Inferior parietal cortex (tissue), 1 donor: Measurements from ENCODE around the gene FAM219A.

ENCODE experiments used
- DNase-seq: peaks from one replicate; pipeline ENCODE4 v3.0.0-alpha.2; 2016; ENCODE audit errors: extremely low spot score

Gene FAM219A

DNA sequence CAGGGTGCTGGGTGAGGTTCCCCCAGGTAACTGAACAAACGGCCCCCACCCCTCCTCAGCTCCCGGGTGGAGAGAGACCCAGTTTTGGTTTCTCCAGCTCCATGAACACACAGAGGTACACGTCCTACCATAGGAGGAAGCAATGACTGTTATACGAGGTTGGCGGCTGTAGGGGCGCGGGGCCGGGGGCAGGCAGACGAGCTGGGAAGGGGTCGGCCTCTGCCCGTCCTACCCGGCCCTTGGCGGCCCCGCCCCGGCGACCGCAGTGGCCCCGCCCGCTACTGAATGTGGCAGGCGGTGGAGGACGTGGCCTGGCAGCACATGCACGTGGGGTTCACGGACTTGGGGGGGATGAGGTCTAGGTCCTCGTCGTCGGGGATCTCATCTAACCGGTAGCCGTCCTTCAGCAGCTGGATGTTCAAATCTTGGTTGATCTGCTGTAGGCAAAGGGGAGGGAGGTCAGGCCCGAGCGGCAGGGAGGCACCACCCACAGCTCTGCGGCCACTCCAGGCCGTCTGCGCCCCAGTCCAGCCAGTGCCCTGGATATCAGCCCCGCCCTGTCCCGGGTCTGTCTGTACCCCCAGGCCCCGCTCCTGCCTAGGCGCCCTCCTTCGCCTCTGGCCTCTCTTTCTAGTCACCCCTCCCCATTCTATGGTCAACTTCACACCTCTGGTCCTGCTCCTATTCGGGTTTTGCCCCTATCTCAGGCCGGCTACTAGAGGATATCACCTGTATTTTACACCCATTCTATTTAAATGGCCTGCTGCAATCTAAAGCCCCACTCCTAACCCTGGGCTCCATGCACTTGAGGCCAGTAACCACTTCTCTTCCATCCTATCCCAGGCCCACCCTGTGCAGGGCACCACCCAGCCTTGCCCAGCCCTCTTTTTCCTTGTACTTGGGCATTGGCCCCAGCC is 57.4 kb downstream of the FAM219A start:
- DNase-seq, result no peak

DNA sequence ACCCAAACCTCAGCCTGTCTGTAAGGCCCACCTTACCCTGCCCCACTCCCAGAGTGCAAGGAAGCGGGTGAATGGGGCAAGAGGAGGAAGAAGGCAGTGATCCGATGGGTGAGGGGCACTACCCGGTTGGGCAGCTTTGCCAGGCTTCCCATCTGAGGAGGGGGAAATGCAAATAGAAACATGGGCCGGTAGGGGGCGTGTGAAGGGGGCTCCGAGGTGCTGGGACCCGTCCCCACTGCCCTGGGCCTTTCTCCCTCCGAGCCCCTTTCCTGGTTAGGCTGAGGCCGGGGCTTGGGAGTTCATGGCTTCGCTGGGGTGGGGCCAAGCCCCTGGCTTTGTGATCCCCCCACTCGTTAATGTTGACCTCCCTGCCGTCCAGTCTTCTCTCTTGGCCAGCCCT is 58.1 kb downstream of the FAM219A start:
- no peak for DNase-seq

DNA sequence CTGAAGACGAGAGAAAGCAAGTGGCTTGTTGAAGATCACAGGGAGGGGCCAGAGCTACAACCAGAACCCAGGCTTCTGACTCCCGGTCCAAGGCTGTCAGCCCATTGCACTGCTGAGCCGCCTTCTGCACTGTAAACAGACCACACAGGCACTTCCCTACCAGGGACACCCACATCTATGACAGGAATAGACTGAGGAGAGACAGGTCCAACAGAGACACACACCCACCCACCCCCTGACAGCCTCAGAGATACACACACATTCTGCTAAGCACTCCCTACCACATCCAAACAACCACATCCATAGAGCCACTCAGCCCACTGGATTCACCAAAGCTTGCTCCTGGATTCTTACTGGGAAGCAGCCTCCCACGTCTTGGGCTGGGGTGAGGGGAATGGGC is 58.6 kb downstream of the FAM219A start:
- DNase-seq, result no peak

- no peak for DNase-seq
Observed at GRCh38 chr9:34398875-34399274, 59.5 kb downstream of the FAM219A start.

DNA sequence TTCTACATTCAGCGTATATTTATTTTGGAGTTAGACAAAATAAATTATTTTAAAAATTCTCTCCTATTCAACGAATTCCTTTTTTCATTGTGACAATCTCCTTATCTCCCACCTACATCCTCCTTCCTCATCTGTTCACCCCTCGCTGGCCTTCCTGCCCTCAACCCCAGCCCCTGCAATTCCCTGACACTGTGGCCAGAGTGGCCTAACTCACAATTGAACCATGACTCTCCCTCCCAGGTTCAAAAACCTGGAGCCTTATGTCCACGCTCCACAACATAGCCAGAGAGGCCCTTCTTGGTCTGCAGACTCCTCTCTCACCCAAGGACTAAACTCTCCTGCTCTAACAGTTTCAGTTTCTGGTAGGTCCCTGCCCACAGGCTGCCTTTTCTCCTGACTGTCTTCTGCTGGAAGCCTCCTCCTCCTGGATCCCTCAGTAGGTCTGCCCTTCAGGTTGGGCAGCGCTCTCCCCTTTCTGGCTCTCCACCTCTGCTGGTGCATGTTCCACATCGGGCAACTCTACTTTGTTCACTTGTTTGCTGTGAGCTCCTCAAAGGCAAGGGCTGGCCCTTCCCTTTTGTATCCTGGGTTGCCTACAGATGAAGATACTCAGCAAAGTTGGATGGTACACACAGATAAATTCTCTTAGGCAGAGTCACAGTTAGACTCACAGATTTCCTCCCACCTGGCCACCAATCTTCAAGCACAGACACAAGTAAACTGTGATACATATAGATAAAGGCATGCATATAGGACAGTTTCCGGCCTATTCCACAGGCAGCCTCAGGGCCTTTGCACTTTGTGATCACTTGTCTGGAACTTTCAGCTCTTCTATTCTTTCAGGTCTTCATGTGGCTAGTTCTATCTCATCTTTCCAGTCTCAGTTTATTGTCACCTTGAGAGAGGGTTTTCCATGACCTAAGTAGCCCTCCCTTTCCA is 61.8 kb downstream of the FAM219A start:
- no peak for DNase-seq

- no peak for DNase-seq
Observed at GRCh38 chr9:34392511-34392910, 65.9 kb downstream of the FAM219A start.

DNA sequence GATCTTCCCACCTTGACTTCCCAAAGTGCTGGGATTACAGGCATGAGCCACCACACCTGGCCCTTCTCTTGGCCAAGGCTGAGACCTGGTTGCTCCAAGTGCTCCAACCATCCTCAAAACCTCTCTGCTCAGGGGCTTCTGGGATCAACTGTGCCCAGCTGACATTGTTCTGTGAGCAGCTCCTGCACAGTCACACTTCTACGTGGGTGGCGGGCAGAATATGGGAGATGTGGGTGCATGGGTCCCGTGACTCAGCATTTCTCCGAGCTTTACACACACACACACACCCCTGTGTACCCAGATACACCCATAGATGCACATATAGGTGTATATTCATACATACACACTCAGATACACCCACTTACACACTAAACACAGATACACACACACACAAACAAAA is 71.1 kb downstream of the FAM219A start:
- DNase-seq, result no peak

GRCh38 chr9:34386656-34387055 is 71.7 kb downstream of the FAM219A start:
- DNase-seq, result no peak

GRCh38 chr9:34385561-34386230 is 72.7 kb downstream of the FAM219A start:
- no peak for DNase-seq

- no peak for DNase-seq
Observed at GRCh38 chr9:34384368-34385165, 73.8 kb downstream of the FAM219A start.

DNA sequence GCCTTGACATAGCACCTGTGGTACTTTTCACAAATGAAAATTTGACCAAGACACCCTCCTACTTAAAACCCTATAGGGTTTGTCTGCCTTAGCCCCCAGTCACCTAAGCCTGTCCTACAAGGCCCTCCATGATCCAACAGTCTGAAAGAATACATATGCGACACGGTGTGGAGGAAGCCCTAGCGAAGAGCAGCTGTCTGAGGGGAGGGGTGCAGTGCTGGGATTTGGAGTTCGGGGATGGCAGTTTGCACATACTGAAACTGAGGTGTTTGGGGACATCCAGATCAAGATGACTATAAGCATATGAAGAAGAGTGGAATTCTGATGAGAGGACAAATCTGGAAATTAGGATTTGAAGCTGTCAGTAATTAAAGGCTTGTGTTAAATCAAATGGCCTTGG is 74.5 kb downstream of the FAM219A start:
- DNase-seq, result no peak

DNA sequence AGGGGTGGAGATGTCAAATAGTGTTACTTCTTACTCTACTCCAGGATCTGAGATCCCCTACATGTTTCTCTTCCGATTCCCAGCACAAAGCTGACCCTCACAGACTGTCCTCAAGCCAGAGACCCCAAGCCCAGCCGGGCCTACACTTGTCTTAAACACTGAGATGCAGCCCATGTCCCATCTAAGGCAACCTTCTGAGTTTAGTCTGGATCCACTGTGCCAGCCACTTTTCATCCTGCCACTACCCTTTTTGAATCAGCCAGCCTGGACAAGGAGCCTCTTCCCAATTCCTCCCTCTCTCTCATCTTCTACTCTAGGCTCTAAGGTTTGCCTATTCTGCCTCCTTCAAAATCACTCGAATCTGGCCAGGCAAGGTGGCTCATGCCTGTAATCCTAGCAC is 75.5 kb downstream of the FAM219A start:
- DNase-seq, result no peak

GRCh38 chr9:34382054-34382453 is 76.3 kb downstream of the FAM219A start:
- DNase-seq, result no peak

- DNase-seq, result no peak
Observed at GRCh38 chr9:34381323-34381722, 77.0 kb downstream of the FAM219A start.

- DNase-seq, result peak; percentile 52
Observed at GRCh38 chr9:34380511-34381315, 77.7 kb downstream of the FAM219A start.

DNA sequence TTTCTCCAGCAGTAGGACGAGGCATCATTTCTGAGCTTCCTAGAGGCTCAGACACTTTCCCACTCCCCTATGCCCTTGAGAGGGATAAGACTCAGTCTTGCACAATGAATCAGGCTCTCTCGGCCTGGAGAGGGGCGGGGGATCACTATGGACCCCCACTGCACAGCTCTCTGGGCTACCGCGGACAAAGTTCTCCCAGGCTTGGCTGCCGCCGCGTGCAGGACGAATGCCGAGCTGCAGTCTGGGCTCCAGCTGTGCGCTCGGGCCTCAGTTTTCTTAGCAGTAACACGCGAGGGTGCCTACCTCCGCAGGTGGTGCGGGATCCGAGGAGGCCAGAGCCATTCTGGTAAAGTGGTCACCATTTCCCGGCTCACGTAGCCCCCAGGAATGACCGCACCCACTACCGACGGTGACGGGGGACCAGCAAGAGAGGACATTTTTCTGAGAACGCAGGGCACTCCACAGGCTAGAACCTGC is 78.3 kb downstream of the FAM219A start:
- no peak for DNase-seq

GRCh38 chr9:34379334-34380033 is 78.9 kb downstream of the FAM219A start:
- DNase-seq, result peak; percentile 91

DNA sequence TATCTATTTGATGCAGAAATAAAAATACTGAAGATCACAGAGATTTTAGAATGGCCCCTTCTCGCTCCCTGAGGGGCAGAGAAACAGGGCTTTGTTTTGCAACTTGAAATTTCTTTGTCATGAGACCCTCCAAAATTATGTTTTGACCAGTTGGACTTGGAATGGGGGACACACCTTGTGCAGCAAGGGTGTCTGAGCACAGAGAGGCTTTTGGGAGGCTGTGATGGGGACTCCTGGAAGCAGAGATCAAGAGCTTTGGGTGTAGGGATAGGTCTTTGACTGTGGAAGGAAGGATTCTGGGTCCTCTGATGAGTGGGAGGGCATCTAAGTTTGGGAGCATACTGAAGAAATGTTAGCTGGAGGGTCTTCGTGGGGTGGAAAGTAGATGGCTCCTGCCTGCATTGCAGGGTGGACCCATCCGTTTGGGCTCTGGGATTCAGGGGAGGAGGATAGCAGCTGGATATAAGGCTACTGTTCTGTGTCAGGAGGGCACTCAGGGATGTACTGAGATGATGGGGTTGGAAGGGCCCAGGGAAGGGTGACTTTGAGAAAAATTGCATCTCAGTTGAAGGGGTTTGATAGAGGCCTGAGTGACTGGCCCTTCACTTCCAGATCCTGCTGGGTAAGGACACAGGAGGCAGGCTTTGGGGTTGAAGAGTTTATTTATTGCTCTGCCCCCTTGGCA is 79.9 kb downstream of the FAM219A start:
- no peak for DNase-seq

DNA sequence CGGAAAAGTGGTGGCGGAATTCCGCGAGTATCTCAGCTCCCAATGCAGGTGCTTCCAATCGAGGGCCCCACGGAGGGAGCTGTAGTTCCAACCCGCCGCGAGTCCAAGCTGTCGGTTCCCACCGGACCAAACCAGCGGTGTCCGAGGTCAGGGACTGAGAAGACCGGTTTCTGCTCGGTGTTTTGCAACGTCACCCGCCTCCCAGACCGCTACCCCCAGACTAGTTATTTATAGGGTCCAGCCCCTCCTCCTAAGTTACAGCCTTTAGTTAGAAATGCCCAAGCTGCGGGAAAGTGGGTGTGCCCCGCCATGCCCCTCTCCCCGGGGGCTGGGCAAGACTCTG is 81.0 kb downstream of the FAM219A start:
- DNase-seq, result no peak
